OCI-M2 (cell line): ENCODE results near the gene FANCI.
"Not testable (repeated sequence)": the region's sequence is repeated elsewhere in the genome, so short reads cannot be mapped to it uniquely, and the experiment has no call there.

Source experiments
- DNase-seq: peaks from one replicate; lab custom pipeline; 2025; ENCODE audit not compliant: unreplicated experiment; lab: John Stamatoyannopoulos, UW

FANCI gene

DNA sequence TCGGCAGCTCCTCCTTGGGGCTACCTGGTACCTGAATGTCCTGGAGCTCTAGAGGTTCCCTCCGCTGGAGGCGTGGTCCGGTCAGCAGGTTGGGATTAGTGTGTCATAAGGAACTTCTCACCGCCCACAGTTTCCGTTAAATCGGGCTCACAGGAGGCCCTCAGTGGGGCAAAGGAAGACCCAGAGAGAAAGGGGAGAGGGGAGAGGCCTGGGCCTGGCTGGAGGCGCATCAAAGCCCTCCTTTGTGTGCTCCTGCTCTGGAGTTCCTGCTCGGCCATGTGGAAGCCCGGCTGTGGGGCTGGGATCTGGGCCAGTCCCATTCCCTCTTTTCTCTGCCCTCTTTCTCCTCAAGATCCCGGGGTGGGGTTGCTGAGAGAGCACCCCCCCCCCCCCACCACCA, 22.2 kb upstream of the FANCI start, which contains the start of gene RLBP1:
TSS of gene RLBP1 (minus strand) at position 37 of the 400 bp plus-strand sequence. CDS start 2,604 bp downstream, outside the sequence.
- DNase-seq = no peak

DNA sequence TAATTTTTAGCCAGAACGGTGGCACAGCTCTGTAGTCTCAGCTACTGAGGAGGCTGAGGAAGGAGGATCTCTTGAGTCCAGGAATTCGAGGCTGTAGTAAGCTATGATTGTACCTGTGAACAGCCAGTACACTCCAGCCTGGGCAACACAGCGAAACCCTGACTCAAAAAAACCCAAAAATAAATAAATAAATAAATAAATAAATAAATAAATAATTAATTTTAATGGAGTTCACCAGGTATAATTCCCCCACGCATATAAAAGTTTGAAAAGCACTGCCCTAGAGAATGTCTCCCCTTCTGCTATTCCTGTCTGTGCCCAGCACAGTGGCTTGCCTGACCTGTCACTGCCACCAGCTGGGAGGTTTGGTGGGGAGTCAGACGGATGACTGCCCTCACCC, 18.2 kb upstream of the FANCI start:
- DNase-seq = no peak

DNA sequence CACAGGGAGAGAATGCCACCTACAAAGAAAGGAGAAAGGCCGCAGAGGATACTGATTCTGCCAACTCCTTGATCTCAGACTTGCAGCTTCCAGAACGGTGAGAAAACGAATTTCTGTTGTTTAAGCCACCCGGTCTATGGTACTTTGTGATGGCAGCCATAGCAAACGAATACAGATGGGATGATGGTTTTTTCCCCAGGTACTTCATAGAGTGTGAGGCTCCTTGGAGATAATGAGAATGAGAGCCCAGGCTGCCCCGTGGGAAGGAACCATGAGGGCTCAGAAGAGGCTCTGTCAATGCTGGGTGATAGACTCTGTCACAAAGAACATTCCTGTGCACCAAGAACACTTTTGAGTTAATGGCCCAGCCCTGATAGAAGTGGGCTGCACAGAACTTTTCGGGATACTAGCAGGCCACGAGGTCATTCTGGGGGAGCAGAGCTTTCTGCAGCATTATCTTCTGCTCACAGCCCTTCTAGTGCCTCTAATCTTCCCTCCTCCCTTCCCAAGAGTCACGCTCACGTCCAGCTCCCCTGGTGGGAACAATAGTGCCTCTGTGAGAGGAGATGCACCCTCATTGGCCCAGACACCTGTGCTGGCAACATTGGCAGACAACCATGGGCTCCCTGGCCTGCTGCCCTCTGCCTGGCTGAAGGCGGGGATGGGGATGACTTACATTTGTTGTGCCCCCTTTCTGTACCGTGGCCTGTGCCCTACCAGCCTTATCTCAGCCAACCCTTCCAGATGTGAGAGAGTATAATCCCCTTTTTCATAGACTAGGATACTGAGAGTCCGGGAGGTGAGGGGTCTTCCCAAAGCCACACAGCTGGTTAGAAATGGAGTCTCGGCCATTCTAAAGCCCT, 17.2 kb upstream of the FANCI start:
- DNase-seq = no peak

DNA sequence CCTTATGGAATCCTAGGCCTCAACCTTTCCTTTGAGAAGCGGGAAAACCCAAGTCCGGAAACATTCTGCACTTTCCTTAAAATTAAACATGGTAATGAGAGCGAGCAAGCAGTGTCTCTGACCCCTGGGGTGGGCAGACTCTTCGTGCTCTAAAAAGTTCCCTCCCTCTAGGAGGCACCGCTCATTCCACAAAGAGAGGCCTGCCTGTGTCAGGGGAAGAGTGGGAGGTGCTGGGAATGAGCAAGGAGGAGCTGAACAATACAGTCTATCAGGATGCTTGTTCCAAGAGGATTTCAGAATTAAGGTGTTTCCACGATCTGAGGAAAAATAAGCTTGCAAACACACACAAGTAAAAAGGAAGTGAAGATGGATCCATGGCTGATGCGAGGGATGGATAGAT, 16.4 kb upstream of the FANCI start:
- no peak for DNase-seq

DNA sequence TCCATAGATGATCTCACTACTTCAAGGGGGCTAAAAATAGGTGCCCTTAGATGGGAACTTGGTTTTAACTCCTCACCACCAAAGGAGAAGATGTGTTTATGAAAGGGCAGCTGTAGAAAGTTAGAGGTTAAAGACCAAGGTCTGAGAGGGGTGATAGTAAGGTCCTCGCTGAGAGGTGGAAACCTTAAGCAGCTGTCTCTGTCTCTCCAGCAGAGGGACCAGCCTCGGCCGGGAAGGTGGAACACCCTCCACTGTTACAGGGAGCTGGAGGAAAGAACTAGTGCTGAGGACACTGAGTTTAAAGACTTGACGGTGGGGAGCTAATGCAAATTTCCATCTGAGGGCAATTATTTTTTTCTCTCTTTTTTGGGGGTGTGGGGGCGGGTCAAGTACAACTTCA, 13.5 kb upstream of the FANCI start:
- DNase-seq = no peak

DNA sequence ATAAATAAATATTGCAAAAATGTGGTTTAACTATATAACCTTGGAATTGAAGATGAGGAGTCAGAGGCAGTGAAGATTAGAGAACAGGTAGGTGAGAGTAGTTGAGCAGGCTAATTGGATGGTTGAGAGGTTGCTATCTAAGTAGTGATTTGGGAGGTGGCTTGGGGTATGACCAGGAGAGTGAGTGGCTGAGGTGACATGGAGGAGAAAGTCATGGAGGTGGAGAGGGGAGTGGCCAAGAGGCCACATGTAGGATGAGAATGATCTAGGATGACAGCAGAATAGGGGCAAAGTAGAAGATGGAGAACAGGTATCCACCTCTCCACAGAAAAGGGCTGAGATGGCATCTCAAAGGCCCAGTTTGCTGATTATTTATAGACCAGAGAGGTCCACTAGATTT, 11.9 kb upstream of the FANCI start:
- DNase-seq = no peak

DNA sequence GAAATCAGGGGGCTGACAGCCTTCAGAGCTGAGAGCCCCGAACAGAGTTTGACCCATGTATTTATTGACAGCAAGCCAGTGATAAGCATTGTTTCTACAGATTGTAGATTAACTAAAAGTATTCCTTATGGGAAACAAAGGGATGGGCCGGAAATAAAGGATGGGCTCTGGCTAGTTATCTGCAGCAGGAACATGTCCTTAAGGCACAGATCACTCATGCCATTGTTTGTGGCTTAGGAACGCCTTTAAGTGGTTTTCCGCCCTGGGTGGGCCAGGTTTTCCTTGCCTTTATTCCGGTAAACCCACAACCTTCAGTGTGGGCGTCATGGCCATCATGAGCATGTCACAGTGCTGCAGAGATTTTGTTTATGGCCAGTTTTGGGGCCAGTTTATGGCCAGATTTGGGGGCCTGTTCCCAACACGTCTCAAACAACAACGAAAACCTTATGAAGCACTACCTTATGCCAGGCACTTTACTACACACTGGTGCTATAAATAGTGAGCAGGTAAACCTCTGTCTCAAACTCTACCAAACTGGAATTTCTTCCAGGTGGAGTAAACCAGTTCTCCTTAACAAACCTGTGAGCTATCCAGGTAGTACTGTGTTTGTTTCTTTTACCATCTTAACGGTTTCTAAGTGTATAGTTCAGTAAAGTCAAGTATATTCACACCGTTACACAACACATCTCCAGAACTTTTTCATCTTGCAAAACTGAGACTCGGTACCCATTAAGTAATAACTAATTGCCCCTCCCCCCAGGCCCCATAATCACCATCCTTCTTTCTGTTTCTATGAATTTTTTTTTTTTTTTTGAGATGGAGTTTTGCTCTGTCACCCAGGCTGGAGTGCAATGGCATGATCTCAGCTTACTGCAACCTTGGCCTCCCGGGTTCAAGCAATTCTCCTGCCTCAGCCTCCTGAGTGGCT, 3.6 kb upstream of the FANCI start:
- not testable (repeated sequence) for DNase-seq

DNA sequence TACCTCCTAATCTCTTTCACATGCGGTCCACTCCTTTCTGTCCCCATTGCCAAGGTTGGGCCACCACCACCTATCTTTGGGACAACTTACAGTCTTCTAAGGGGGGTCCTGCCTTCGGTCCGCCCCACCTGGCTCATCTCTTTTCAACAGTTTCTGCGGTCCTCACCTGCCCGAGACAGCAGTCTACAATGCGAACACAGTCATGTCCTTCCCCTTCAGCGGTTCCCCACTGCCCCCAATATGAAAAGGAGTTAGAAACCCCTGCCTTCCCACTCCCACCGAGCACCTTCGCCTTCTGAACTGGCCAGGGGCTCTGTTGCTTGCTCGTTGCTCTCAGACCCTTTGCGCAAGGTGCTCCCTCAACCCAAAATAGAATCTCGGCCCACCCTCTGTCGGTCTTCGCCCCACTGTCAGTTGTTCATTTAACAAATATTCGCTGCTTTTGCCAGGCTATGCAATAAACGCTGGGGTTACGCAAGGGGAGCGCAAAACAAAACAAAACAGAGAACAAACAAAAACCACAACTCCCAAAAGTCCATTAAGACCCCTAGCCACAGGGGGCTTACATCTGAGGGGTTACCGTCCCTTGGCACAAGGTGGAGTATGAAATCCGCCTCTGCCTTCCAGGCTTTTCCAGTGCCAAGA, 611 bp upstream of the FANCI start:
- DNase-seq = no peak

DNA sequence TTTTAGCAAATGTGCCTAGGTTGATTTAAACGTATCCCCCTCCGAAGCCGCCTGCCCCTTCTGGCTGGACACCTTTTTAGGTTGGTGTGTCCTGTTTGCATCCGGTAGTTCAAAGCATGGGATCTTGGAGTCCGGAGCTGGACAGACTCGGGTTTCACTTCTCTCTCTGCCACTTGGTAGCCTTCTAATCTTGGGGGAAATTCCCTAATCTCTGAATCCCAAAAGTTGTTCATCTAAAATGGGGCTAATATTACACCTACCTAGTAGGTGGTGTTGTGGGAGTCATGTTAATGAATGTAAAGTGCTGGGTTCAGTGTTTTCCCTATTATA, 760 bp downstream of the FANCI start:
- no peak for DNase-seq

DNA sequence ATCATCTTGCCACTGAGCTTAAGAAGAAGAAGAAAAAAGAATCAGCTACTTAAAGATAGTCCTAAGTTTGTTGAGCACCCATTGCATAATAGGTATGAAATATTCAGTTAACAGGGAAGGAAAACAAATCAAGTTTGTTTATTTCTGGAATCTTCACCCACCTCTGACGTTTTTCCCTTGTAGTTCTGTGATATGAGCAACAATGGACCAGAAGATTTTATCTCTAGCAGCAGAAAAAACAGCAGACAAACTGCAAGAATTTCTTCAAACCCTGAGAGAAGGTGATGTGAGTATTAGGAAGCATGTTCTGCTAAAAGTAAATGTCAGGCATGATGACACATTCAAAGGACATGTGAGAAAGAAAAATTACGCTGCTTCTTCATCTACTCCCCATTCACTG, 3.7 kb downstream of the FANCI start:
- no peak for DNase-seq

DNA sequence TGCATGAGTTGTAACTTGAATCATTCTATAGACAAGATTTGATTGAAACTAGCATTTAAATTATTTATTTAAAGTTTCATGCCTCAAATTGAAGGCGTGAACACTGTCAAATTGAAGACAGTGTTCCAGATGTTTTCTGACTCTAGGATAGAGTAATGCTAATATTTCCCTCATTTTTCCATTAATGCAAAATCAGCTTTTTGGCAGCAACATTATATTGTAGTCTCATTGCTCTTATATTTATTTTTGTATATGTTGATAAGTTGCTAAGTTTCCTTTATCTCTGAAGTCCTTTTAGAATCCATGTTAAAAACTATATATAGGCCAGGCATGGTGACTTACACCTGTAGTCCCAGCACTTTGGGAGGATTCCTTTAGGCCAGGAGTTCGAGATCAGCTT, 4.8 kb downstream of the FANCI start:
- DNase-seq = no peak

DNA sequence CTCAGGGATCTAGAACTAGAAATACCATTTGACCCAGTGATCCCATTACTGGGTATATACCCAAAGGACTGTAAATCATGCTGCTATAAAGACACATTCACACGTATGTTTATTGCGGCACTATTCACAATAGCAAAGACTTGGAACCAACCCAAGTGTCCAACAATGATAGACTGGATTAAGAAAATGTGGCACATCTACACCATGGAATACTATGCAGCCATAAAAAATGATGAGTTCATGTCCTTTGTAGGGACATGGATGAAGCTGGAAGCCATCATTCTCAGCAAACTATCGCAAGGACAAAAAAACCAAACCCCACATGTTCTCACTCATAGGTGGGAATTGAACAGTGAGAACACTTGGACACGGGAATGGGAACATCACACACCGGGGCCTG, 6.4 kb downstream of the FANCI start:
- DNase-seq = not testable (repeated sequence)

DNA sequence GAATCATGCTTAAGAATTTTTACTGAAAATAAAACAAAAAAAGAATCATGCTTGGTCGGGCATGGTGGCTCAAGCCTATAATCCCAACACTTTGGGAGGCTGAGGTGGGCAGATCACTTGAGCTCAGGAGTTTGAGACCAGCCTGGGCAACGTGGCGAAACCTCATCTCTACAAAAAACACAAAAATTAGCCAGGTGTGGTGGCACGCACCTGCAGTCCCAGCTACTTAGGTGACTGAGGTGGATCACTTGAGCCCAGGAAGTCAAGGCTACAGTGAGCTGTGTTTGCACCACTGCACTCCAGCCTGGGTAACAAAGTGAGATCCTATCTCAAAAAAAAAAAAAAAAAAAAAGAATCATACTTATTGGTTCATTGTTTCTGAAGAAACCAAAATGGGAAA, 33.5 kb downstream of the FANCI start:
- DNase-seq = not testable (repeated sequence)

DNA sequence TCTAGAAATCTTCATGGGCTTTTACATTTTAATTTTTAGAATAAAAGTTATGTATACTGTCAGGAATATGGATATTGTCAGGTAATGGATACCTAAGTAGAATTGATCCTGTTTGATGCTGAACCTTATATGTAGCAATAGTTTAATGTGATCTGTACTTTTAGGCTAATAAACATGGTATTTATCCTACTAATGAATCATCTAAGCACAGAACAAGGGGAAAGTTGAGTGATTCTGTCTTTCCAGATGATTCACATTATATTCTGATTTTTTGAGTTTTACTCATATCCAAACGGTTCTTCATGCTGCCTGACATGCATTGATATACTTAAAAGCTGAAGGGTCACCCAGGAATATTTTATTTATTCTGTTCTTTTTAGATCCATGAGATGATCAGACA, 34.5 kb downstream of the FANCI start:
- no peak for DNase-seq

DNA sequence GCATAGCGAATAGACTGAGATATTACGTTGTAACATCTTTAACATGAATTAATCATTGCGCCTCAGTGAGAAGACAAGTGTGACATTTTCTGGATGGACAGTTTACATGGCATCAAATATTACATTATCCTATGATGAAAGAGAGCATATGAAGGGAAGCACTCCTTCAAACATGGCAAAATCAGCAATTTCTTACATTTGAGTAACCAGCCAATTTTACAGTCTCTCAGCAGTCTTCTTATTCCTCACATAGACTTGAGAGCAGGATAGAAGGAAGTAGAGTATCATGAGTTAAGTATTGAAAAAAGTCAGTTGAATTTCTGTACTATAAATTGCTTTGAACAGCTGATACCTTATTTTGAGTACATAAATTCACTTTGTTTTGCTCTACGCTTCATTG, 38.9 kb downstream of the FANCI start:
- no peak for DNase-seq

DNA sequence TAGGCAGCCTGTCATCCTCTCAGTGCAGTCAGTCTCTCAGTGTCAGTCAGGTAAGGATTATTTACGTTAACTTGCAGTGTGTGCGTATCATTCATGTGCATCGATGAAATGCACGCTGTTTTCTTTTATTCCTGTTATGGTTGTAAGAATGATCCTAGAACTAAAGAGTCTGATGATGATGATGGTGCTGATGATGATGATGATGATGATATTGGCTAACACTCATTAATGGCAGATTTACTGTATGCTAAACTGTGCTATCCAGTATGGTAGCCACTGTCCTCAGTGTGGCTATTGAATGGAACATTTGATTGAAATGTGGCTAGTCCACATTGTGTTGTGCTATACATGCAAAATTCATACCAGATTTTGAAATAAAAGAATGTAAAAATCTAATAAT, 39.4 kb downstream of the FANCI start:
- no peak for DNase-seq

DNA sequence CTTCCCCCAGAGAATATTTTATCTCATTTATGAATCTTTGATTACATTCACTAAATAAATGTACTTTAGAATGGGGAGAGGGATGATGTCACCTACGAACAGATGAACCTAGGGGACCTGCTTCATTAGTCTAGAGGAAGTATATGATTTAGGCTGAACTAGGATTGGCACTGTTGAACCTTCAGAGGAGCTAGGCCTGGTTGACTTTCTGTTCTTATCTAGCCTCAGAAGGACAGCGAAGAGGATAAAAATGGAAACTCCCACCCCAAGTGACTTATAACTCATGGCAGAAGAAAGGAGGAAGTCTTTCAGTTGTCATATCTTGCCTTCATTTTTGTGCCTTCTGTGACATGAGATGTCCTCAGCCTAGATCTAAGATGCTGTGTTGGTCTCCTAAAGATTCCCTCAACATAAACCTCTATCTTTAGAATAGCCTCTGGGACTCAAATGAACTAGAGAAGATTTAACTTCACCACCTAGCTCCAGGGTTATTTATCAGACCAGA, 48.2 kb downstream of the FANCI start:
- DNase-seq = no peak

DNA sequence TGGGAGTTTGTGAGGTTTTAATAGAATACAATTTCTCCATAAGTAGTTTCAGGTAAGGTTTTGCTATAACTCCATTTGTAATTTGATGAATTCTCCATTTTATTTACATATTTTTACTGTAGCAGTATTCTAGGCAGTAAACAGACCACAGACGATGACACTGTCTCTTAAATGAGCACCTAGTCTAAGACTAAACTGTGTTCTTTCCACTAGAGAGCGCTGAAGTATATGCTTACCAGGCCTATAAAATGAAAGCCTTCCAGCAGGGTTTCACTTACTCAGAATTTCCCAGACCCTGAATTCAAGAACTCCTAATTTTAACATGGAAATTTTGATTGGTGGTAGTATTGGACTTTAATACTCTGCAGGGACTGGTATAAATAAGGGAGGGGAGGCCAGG, 49.2 kb downstream of the FANCI start:
- no peak for DNase-seq

DNA sequence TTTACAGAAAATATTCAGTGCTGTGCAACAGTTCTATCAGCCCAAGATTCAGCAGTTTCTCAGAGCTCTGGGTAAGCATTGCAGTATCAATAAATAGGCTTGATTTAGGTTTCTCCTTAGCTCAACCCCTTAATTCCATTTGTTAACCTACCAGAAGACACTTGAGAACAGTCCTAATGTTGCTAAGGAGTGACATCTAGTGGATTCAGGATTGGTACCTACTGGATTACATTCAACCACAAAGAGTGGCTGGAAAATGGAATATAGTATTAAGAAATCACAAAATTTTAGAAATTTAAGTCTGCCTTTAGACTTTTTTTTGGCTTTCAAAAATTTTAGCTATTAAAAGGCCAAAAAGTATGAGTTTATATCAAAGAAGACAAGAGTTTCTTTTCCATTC, 56.1 kb downstream of the FANCI start:
- no peak for DNase-seq

DNA sequence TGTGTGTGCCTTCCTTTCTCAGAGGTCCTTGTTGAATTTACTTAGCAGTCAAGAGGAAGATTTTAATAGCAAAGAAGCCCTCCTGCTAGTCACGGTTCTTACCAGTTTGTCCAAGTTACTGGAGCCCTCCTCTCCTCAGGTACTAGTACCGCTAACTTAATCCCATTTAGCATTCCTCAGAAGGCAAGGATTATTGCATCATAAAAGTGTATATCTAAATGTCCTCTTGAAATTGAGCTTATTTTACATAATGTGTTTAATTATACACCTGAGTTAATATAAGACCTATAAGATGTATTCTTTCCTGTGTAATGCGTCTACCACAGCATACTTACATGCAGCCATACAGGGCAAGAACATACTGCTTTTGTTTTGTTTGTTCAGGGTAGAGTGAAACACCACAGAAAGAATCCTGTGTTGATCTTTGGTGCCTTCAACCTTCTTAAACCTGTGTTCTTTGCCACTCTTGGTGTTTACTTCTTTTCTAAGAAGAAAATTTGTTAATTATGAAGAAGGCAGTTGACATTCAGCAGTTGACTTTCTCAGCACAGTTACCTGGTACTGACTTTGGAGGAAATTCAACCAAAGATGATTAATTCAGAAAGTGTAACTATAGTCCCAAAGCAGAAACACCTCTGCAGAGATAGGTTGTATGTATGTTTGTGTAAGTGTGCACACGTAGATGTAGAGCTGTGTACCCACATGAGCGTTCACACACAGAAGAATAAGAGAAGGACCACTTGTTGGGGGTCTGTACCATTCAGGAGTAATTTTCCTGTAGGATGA, 57.7 kb downstream of the FANCI start:
- no peak for DNase-seq

DNA sequence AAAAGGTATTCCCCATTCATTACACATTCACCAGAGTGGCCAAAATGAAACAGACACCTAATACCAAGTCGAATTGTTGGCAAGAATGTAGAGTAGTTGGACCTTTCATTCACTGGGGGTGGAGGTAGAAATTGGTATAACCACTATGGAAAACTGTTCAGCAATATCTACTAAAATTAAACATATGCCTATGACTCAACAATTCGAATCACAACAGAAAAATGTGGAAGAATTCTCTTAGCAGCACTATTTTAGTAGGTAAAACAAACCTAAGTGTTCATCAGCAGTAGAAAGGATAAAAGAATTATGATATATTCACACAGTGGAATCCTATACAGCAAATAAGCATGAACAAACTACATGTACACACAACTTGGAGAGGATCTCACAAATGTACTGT, 60.2 kb downstream of the FANCI start:
- no peak for DNase-seq
